ENCODE results near the gene GHDC.

- TF ChIP-seq, protein P1, sequence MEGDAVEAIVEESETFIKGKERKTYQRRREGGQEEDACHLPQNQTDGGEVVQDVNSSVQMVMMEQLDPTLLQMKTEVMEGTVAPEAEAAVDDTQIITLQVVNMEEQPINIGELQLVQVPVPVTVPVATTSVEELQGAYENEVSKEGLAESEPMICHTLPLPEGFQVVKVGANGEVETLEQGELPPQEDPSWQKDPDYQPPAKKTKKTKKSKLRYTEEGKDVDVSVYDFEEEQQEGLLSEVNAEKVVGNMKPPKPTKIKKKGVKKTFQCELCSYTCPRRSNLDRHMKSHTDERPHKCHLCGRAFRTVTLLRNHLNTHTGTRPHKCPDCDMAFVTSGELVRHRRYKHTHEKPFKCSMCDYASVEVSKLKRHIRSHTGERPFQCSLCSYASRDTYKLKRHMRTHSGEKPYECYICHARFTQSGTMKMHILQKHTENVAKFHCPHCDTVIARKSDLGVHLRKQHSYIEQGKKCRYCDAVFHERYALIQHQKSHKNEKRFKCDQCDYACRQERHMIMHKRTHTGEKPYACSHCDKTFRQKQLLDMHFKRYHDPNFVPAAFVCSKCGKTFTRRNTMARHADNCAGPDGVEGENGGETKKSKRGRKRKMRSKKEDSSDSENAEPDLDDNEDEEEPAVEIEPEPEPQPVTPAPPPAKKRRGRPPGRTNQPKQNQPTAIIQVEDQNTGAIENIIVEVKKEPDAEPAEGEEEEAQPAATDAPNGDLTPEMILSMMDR (conservative IDR thresholded peaks at IDR 0.05; ENCODE audit: low read depth, low read length) = no peak
- TF ChIP-seq EZH2 (IDR thresholded peaks at IDR 0.05; ENCODE audit: borderline replicate concordance, low read depth, low read length, poor library complexity, severe bottlenecking) = no peak
Measured at GRCh38 chr17:42202159-42202558, 7.9 kb upstream of the GHDC start.
